GM21526 (cell line): ENCODE measurements around the gene TMX3.

ENCODE experiments used
- ATAC-seq: cut with Tn5 transposase; IDR thresholded peaks from one replicate; pipeline ENCODE4 v1.9.1; 2021; ENCODE audit warnings: moderate library complexity; ENCODE audit not compliant: unreplicated experiment, low FRiP score

TMX3 gene, protein sequence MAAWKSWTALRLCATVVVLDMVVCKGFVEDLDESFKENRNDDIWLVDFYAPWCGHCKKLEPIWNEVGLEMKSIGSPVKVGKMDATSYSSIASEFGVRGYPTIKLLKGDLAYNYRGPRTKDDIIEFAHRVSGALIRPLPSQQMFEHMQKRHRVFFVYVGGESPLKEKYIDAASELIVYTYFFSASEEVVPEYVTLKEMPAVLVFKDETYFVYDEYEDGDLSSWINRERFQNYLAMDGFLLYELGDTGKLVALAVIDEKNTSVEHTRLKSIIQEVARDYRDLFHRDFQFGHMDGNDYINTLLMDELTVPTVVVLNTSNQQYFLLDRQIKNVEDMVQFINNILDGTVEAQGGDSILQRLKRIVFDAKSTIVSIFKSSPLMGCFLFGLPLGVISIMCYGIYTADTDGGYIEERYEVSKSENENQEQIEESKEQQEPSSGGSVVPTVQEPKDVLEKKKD

DNA sequence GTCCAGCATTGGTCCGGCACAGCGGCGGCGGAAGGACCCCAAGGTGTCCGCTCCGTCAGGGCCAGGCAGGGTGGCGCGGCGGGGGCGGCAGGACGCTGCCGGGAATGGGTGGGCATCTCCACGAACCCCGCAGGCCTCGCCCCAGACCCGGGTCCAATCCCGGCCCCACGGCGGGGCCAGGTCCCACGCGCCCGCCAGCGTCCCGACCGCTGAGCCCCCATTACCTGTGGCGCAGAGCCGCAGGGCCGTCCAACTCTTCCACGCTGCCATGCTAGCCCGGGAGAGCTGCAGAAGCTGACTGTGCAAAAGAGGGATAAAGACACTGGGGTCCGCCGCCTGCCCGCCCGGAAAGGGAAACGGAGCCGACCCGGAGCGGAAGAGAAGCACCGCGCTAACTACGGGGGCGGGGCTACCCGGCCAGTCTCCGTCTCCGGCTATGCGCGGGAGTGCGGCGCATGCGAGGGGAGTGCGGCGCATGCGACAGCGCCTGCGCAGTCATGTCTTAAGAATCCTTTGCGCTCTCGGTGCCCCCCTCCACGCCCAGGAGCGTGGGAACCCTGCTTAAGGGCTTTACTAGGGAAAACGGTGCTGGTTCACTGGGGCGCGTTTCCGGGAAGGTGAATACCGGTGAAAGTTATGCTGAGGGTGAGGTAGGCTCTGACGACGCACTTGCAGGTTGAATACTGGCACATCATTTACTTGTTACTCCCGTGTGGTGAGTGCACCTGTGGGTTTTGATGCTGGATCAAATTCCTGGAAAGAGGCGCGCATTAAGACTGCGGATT is at the start of gene TMX3:
TMX3 (minus strand) TSS at position 397 of the 785 bp plus-strand sequence; CDS start at position 270, 127 bp downstream.
- ATAC-seq: peak; percentile 97

DNA sequence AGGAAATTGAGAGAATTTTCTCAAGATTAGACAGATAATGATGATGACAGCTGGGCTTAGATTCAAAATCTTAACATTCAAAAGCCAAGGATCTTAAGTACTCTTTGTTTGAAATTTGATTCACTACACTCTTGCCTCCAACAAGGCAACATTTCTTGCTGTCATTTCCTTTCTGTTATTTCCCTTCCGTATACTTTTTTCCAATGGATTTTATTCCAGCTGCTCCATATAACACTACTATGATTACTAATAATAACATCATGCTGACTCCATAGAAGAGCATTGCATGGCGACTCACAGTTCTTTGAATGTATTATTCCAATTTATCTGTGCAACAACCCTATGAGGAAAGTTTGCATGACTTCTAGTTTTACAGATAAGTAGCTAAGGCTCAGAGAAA is 49.1 kb upstream of the TMX3 start:
- ATAC-seq: no peak

DNA sequence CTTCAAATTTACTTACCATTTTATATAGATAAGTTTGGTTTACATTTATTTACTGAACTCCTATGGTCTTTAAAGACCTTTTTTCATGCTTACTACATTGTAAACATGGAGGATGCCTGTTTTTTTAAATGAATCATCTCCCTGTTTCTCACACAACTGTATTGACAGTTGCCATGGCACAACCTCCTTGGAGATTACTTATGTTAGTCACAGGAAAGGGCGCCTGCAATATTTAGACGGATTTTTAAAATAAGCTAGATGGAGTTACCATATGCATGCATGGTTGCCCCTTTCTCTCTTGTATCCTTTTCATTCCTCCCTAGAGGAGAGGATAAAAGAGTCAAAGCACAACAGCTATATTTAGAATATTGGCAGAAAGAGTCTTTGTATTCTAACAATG is 48.2 kb upstream of the TMX3 start:
- no peak for ATAC-seq

DNA sequence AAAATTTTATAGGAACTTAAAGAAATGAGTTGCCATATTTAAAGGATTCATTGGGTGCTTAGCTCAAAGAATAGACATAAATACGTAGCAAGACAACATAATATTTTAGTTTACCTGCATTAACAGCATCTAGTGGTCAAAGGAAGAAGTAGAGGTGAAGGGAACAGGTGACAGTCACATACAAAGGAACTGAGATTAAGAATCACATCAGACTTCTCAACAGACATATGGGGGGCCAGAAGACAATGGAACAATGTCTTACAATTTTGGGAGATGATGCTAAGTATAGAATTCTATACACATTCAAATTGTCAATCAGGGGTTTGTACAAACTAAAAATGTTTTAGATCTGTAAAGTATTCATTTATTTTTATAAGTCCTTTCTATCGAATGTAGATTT is 44.4 kb upstream of the TMX3 start:
- no peak for ATAC-seq

DNA sequence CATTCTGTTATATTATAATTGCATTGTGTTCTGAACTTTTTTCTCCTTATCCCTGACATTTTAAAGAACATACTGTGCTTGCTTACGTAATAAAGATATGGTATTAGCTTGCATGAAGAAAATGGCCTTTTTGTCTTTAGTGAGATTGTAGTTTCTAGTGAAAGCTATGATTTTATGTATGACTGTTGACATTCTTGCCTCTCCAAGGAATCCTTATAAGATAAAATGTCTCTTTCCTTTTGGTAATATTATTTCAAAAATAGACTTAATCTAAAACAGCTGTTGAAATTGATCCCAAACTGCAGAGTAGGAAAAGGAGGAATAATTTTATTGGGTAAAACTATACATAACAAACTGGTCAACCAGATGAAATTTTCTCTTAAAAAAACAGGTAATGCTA is 42.2 kb upstream of the TMX3 start:
- ATAC-seq: no peak

DNA sequence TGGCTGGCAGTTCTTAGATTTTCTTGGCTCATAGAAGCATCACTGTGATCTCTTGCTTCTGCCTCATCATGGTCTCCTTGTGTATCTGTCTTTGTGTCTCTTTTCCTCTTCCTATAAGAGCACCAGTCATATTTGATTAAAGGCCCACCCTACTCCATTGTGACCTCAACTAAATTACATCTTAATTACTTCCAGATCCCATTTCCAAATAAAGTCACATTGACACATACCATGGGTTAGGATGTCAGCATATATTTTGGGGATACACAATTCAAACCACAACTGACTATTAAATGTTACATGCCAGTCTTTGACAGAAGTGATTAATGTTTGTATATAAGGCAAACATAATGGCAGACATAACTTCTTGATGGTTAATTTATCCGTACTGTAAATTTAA is 27.3 kb upstream of the TMX3 start:
- no peak for ATAC-seq

DNA sequence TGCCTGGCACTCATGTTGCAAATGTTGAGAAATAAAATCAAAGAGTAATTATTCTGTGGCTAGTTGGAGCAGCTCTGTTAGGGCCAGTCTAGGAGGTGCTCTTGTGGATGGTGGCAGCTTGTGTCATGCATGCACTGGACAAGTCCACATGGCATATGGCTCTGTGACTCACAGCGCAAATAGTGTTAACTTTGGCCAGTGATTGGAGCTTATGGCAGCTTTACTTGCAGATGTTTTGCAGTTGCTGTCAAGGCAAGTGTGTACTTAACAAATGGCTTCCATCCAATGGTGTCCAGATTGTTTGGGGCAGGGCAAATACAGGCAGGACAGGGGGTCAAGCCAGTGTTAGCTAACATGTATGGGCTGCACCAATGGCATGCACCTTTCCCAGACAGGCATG is 26.1 kb upstream of the TMX3 start:
- no peak for ATAC-seq

DNA sequence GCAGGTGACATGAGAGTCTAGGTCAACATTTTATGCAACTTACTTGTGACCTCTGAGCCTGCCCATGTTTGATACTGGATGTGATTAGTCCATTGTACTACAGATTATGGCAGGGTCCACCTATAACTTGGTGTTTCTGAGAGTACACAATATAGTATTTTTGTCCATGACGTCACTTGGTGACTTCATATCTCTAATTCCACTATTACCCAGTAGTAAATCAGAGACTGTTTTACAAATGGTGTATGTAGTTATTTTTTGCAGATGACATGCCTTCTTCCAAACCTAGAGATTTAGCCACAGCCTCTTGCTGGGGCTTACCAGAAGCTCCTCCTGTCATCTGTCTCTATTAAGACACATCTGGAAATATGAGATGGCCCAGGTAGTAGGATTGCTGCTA is 24.6 kb upstream of the TMX3 start:
- no peak for ATAC-seq

DNA sequence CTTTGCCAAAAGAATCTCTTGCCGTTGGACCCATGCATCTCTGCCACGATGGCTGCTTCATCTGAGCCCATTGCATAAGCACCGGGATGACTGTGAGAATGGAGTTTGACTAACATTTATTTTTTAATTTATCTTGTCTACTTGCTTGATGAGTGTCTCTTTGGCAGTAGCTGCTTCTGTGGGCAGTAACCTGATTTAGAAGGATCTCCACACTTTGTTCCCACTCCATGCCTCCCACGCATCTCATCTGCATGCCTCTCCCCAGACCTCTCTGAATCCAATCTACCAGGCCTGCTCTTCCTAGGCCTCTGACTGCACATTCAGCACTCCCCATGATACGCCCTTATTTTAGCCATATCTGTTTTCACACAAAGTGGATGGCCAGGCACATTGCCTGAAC is 23.7 kb upstream of the TMX3 start:
- no peak for ATAC-seq

DNA sequence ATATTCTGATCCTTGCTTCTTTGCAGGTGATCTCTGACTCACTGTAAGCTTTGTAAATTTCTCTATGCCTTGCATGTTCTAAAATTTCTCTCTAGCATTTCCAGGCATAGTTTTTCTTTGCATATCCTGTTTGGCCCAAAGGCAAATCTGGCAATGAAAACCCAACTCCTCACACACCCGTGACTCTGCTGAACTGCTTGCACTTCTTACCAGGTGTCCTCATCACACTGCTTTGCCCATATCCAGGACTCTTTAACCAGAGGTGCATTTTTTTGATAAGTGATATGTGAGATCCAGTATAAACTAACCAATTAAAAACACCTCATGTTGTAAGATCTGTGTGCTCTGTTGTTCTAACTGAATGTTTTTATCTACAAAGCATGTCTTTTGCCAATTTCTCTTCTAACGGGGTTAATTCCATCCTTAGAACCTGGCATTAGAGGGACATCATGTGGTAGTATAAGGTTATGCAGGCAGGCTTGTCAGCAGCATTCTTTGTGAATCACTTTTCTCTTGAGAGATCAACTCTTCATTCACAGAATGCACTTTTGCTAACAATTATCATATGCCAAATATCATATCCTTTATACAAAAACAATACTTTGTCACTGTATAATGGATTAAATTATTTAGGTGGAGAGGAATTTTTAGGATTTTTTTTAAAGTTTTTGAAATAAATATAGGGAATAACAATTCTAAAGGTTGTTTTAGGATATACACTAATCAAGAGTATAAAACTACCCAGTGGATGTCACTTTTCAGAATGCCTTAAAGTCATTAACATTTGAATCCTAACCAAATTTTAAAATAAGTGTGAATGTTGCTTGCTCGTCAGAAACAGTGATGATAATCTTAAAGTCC is 20.8 kb upstream of the TMX3 start:
- ATAC-seq: peak; percentile 90

DNA sequence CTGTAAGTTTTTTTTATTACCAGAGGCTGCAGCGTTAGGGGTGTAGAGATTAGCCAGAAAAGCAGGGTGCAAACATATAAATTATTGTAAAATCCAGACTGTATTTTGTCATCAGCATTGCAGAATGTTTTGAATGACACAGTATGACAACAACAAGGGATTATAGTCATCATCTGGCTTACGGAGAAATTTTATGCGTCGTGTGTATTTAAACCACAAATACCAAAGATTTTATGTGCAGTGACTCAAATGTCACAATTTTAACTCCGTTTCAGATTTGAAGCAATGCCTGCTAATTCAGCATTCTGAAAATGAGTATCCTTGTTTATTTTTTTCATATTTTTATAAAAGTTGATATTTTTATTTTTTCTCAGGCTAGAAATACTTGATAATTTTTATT is 19.4 kb upstream of the TMX3 start:
- ATAC-seq: no peak

DNA sequence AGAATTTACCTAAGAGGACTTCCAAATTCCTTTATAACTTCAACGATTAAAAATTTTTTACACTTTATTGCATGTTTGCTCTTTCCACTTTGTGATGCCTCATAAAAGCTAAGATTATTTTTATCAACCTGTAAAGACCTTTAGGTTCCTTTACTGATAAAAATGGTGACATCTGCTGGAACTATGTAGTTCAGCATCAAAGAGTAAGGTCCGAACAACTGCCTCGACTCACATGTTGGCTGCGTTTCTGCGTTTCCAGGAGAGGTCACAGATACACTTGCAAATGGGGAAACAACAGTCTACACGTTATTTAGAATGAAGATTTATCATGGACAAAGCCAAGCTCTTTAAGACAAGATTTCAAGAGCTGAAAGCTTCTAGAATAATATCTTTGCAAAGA is 18.8 kb upstream of the TMX3 start:
- ATAC-seq: no peak

DNA sequence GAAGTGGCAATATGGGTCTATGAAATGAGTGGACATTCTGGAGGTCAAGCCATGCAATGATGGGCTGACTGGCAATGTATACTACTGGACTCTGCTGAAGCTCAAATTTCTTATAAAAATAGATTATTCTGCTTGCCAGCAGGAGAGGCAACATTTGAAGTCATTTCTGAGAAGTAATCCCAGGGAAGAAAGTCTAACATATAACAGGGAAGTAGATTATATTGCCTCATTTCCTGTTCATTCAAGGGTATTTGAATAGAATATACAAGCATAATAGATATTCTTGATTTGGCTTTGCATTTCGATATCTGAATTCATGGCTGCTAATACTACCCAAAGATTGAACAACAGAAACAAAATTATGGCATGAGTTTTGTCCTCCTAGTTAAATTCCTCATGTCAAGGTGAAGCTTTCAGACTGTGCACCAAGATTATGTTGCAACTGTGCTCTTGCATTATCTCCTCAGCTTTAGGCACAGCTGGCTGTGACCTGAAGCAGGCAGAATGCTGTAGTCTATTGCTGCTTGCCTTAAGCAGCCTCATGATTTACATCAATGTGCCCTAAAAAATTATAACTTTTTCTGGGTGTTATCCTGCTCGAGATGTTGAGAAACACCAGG is 13.3 kb upstream of the TMX3 start:
- no peak for ATAC-seq

DNA sequence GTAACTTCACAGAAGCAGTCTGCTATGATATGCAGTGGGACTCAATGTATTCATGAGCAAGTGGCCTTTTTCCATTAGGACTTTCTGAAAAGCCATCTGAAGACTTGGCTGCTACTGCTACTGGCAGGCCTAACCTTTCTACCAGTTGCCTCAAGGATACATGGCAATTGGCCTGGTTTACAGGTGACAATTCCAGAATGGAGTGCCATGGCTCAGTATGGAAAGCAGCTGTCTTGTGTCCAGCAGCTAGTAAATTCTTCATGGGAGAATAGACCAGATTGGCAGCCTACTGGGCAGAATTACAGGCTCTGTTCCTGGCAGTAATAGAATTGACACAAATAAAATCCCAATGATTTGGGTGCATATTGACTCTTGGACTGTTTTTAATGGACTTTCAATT is 12.6 kb upstream of the TMX3 start:
- ATAC-seq: no peak

DNA sequence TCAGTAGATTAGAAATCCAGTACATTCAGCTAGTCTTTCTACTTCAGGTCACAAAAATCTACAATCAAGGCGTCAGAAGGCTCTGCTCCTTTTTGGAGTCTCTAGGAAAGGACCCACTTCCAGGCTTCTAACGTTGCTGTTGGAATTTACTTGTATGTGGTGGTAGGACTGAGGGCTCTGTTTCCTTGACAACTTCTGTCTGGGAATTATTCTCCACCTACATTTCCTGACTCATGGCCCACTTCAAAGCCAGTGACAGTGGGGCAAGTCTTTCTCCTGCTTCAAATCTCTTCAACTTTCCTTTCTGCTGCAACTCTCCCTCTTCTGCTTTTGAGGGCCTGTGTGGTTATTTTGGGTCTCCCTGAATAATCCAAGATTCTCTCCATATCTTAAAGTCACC is 10.4 kb upstream of the TMX3 start:
- ATAC-seq: no peak

DNA sequence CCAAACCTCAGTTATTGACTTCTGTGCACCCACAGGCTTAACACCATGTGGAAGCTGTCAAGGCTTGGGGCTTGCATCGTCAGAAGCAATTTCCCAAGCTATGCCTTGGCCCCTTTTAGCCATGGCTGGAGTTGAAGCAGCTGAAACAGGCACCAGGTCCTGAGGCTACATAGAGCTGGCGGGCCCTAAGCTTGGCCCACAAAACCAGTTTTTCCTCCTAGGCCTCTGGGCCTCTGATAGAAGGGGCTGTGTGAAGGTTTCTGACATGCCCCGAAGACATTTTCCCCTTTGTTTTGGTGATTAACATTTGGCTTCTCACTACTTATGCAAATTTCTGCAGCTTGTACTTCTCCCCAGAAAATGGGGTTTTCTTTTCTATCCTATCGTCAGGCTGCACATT is 9.1 kb upstream of the TMX3 start:
- ATAC-seq: no peak

DNA sequence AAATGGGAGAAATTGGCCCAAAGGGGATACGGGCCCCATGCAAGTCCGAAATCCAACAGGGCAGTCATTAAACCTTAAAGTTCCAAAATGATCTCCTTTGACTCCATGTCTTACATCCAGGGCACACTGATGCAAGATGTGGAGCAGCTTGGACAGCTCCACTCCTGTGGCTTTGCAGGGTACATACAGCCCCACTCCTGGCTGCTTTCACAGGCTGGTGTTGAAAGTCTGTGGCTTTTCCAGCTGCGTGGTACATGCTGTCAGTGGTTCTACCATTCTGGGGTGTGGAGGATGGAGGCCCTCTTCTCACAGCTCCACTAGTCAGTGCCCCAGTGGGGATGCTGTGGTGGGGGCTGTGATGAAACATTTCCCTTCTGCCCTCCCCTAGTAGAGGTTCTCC is 8.6 kb upstream of the TMX3 start:
- ATAC-seq: no peak

DNA sequence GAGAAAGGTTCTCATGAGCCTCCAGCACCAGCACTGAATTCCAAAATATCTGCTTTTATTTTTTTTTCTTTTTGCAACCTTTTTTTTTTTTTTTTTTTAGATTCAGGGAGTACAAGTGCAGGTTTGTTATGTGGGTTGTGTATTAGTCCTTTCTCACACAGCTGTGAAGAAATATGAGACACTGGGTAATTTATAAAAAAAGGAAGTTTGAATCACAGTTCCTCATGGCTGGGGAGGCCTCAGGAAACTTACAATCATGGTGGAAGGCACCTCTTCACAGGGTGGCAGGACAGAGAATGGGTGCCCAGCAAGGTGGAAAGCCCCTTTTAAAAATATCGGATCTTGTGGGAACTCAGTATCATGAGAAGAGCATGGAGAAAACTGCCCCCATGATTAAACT is 7.9 kb upstream of the TMX3 start:
- ATAC-seq: no peak

DNA sequence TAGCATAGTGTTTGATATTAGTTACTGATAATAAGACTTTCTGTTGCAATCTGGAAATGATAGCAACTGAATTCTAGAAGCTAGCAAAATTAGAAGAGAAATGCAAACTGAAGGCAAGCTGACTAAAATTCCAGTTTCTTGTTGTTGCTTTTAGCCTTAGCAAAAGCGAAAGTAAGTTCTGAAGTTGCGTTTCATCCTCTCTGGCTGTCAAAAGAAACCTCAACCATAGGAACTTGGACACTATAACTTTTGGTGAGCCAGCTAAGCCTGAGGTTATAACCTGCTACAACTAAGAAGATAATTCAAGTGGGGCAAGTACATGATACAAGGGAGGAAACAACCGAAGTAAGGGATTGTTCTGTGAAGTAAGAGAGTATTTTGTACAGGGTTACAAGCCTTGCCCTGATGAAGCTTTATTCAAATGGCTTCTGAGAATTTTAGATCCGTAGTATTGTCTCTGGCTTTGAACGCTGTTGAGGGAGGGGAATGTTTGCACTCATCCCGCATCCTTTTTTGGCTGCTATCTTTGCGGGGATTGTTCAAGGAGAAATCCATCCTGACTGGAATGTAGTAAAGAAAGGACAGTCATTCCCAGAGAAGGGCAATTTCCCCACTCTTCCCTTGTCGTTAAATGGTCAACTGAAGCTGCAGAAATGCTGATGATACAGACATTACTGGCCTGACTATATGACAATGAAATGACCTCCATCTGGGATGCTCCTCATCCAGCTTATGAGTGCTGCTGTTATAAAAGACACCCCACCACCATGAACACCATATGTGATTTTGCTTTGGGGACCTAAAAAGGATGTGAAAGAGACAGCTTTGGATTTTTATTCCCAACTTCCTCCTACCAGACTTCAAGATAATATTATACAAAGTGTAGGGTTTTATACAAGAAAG is 7.0 kb upstream of the TMX3 start:
- peak; percentile 75 for ATAC-seq

DNA sequence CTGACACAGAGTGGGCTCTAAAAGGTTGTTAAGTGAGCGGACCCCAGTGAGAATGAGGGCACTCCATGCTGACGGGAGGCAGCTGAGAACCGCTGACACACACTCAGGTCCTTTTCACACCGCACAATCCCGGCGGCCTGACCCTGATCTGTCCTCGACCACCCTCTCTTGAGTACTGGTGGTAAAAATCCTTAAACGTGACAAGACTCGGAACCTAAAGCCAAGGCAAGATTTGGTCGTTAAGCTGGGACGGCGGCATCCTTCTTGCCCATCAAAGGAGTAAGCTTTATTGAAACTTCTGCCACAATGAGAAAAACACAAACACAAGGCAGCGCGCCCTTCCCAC is 569 bp downstream of the TMX3 start:
- peak; percentile 15 for ATAC-seq
